ENCODE measurements around the gene ZNF503. TPM values are rescaled to one million over a fixed set of nuclear protein-coding genes. Genes with fewer than 3 reads are reported as not detected.
"Not testable (repeated sequence)": the region's sequence is repeated elsewhere in the genome, so short reads cannot be mapped to it uniquely, and the experiment has no call there.

Gene ZNF503
- total RNA-seq, 2 experiments from 2014 or later = 0.07 TPM; not detected in 1

DNA sequence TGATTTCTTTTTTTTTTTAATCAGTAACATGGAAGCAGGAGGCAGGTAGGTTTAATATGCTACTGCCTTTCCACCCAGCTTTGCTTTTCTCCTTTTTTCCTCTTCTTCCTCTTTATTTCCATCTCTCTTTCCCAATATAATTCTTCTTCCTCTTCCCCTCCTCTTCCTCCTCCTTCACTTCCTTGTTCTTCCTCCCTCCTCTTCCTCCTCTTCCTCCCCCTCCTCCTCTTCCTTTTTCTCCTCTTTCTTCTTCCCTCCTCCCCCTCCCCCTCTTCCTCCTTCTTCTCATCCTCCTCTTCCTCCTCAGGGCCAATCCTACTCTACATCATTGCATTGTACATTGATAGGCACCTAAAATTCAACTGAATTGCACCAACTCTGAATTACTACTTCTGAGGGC lies 11.4 kb downstream of the ZNF503 start:
- POLR2A ChIA-PET = no interaction called here
- no peak overlapping the region for H3K27ac Mint-ChIP-seq
- peaks cover 28% of the 10 kb centered on the region for H3K27me3 Mint-ChIP-seq
- H3K36me3 Mint-ChIP-seq (ENCODE audit: low read depth) = no peaks in the 10 kb centered on the region
- peaks cover 5% of the 10 kb centered on the region for H3K4me1 Mint-ChIP-seq
- CTCF ChIA-PET = no interaction called here
- H3K4me3 Mint-ChIP-seq = no peak overlapping the region
- H3K9me3 Mint-ChIP-seq = no peaks in the 10 kb centered on the region
- no peak for DNase-seq

DNA sequence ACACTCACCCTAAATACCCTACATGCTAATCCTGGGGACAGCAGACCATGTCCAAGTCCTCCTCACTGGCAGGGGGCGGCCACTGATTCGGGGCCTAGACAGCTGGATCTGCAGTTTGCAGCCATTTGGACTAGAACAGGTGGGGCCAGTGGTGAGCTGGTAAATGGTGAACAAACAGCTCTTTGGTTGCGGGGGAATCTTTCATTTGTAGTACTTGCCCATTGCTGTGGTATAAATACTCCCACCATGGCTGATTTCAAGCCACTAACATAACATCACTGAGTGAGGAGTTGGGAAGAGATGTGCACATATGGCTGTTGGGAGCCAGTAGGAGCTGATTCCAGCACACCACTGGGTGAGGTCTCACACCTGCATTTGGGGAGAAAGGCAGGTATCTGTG lies 13.5 kb downstream of the ZNF503 start:
- Mint-ChIP-seq H3K27me3 (peaks cover 11% of the 10 kb centered on the region), H3K4me3 (no peak overlapping the region), H3K36me3 (ENCODE audit: low read depth) (no peaks in the 10 kb centered on the region), H3K9me3 (no peaks in the 10 kb centered on the region), H3K27ac (no peak overlapping the region), H3K4me1 (no peaks in the 10 kb centered on the region)
- ChIA-PET POLR2A (no interaction called here), CTCF (no interaction called here)
- no peak for DNase-seq

DNA sequence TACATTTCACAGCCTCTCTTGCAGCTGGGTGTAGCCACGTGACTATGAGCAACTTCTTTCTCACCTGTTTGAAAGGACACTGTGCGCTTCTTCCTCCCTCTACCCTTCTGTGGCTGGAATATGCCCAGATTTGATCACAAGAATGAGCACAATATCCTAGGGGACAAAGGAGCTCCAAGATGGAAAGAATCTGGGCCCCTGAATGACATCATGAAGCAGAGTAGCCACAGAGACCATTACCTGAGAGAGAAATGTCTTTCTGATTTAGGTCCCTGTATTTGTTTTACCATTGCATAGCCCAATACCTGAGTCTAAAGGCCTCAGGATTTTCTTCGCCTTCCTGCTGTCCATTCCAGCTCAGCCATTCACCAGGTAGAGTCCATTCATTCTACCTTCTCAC lies 15.4 kb downstream of the ZNF503 start:
- ChIA-PET POLR2A (no interaction called here), CTCF (no interaction called here)
- H3K4me3 Mint-ChIP-seq = no peak overlapping the region
- H3K27me3 Mint-ChIP-seq = no peaks in the 10 kb centered on the region
- no peaks in the 10 kb centered on the region for H3K4me1 Mint-ChIP-seq
- no peak overlapping the region for H3K27ac Mint-ChIP-seq
- no peaks in the 10 kb centered on the region for H3K36me3 Mint-ChIP-seq (ENCODE audit: low read depth)
- DNase-seq = no peak
- no peaks in the 10 kb centered on the region for H3K9me3 Mint-ChIP-seq

DNA sequence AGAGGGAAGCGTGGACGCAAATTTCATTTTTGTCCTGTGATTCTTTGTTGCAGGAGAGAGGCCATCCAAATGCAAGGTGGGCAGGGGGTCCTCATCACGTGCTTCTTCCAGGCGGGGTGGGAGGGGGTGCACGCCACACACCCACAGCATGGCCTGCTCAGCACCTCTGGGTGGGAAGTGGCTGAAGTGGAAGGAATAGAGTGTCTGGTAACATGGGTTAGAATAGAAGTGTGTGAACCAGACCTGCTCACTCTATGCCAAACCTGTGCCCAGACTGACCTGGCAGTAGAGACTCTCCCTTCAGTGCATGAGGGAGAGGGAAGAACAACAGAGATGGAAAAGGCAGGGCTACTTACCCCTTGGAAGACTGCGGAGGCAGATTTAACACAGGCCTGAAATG lies 21.7 kb downstream of the ZNF503 start:
- CTCF ChIA-PET = no interaction called here
- DNase-seq = no peak

DNA sequence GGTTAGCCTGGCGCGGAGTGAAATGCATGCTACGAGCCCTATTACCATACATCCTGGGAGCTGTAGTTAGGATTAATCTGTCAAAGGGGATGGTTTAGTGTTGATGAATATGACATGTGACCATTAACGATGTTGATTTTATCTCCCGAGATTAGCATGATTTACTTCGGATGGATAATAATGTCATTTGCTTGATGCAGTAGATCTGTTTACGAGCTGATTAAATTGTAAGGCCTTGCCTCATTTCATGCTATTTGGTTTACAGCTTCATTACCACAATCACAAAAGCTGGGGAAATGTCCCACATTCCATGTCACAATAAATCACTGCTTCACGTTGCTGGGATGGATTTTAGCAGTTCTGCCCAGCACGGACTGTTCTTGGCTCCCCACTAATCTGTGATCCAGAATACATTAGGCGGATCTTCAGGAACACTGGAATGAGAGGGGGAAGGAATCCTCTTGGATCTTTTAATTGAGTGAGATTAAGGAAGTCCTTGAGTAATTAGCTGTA lies 22.3 kb downstream of the ZNF503 start:
- no peaks in the 10 kb centered on the region for H3K4me1 Mint-ChIP-seq
- H3K27me3 Mint-ChIP-seq = no peaks in the 10 kb centered on the region
- no peak overlapping the region for H3K27ac Mint-ChIP-seq
- no peak for DNase-seq
- no peak overlapping the region for H3K4me3 Mint-ChIP-seq
- ChIA-PET CTCF (no interaction called here), POLR2A (no interaction called here)
- H3K36me3 Mint-ChIP-seq (ENCODE audit: low read depth) = no peaks in the 10 kb centered on the region
- no peaks in the 10 kb centered on the region for H3K9me3 Mint-ChIP-seq

More for the DNA sequence above, 21.7 kb downstream of the ZNF503 start:
- no peaks in the 10 kb centered on the region for H3K4me1 Mint-ChIP-seq
- H3K27me3 Mint-ChIP-seq = no peaks in the 10 kb centered on the region
- POLR2A ChIA-PET = no interaction called here
- H3K36me3 Mint-ChIP-seq (ENCODE audit: low read depth) = no peaks in the 10 kb centered on the region
- H3K4me3 Mint-ChIP-seq = no peak overlapping the region
- H3K9me3 Mint-ChIP-seq = no peaks in the 10 kb centered on the region
- no peak overlapping the region for H3K27ac Mint-ChIP-seq

DNA sequence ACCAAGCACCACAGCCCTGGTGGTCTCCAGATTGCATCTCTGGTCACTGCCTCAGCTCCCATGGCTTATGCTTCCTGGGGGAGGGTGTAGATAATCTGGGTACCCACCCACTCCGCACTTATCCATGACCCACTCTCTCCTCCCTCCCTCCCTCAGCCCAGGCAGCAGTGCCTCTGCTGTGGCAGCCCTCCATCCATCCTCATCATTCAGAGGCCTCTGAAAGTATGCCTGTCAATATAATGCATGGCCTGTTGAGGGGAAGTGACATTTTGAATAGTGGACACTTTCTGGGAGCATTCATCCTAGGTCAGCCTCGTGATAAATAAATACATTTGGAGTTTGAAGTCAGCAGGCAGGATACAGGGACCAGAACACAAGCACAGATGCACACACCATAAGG lies 23.2 kb downstream of the ZNF503 start:
- Mint-ChIP-seq H3K36me3 (ENCODE audit: low read depth) (no peaks in the 10 kb centered on the region), H3K4me3 (no peak overlapping the region), H3K4me1 (no peaks in the 10 kb centered on the region), H3K27ac (no peak overlapping the region), H3K27me3 (no peaks in the 10 kb centered on the region), H3K9me3 (no peaks in the 10 kb centered on the region)
- no peak for DNase-seq
- CTCF ChIA-PET = no interaction called here
- POLR2A ChIA-PET = no interaction called here

DNA sequence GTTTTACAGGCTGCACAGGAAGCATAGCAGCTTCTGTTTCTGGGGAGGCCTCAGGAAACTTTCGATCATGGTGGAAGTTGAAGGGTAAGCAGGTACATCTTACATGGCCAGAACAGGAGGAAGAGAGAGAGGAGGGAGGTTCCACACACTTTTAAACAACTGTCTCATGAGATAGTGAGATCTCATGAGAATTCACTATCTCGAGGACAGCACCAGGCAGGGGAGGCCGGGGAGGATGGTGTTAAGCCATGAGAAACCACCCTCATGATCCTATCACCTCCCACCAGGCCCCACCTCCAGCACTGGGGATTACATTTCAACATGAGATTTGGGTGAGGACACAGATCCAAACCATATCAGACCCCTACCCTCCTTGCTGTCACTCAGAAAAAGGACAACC lies 23.7 kb downstream of the ZNF503 start:
- ChIA-PET CTCF (no interaction called here), POLR2A (no interaction called here)
- Mint-ChIP-seq H3K27me3 (no peaks in the 10 kb centered on the region), H3K4me3 (no peak overlapping the region), H3K4me1 (no peaks in the 10 kb centered on the region), H3K9me3 (no peaks in the 10 kb centered on the region), H3K36me3 (ENCODE audit: low read depth) (no peaks in the 10 kb centered on the region), H3K27ac (no peak overlapping the region)
- no peak for DNase-seq

DNA sequence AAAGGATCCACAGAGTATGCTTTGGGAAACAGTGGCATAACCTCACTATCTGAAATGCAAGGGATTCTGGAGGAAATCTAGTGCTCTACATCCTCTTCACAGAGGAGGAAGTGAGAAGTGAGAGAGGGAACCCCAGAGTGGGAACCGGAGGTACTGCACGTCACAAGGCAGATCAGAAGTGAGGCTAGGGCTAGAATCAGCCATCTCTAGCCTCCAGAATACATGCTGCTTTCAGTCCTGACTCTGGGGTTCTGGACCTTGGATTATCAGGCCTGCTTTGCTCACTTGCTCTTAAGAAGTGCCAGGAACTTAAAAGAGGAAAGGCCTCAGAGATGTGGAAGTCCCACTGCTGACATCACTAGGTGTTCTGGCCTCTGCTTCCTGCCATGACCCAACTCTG lies 25.7 kb downstream of the ZNF503 start:
- Mint-ChIP-seq H3K9me3 (no peaks in the 10 kb centered on the region), H3K27me3 (no peaks in the 10 kb centered on the region), H3K4me1 (no peaks in the 10 kb centered on the region), H3K36me3 (ENCODE audit: low read depth) (no peaks in the 10 kb centered on the region), H3K4me3 (no peak overlapping the region), H3K27ac (no peak overlapping the region)
- DNase-seq = no peak
- POLR2A ChIA-PET = no interaction called here
- CTCF ChIA-PET = interaction anchor here (0.6 kb wide), 1 partner anchor 88 kb away, joined by 3 read pairs; no protein-coding TSS in a partner anchor

DNA sequence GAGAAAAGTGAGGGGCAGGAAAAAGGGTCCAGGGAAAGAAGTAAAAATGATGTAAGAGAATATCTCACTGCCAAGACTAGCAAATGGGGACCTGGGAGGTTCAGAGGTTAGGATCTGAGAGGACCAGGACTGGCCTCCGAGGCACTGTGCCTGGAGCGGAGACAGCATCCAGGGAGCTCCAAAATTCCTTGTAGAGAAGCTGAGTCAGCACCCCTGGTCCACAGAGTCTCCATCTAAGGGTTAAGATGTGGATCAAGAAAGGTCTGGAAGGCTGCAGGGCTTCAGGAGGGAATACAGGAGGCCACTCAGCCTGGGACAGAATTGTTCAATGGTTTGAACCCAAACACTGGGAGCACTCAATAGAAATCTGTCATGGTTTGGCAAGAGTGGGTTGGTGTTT lies 30.6 kb downstream of the ZNF503 start:
- Mint-ChIP-seq H3K27me3 (peaks cover 3% of the 10 kb centered on the region), H3K4me3 (no peak overlapping the region), H3K9me3 (peaks cover 10% of the 10 kb centered on the region), H3K36me3 (ENCODE audit: low read depth) (no peaks in the 10 kb centered on the region), H3K4me1 (no peaks in the 10 kb centered on the region), H3K27ac (no peak overlapping the region)
- ChIA-PET CTCF (no interaction called here), POLR2A (no interaction called here)
- DNase-seq = no peak

DNA sequence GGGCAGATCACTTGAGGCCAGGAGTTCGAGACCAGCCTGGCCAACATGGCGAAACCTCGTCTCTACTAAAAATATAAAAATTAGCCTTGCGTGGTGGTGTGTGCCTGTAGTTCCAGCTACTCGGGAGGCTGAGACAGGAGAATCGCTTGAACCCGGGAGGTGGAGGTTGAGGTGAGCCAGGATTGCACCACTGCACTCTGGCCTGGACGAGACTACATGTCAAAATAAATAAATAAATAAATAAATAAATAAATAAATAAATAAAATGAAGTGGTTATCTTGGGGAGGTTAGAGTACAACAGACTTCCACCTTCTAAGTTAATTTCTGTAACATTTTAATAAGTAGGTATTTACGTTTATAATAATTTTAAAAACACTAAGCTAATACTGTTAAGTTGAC lies 31.7 kb downstream of the ZNF503 start:
- peaks cover 10% of the 10 kb centered on the region for H3K9me3 Mint-ChIP-seq
- H3K27me3 Mint-ChIP-seq; DNase-seq; H3K36me3 Mint-ChIP-seq (ENCODE audit: low read depth); CTCF ChIA-PET; POLR2A ChIA-PET; H3K4me1 Mint-ChIP-seq; H3K27ac Mint-ChIP-seq; H3K4me3 Mint-ChIP-seq: not testable (repeated sequence)

DNA sequence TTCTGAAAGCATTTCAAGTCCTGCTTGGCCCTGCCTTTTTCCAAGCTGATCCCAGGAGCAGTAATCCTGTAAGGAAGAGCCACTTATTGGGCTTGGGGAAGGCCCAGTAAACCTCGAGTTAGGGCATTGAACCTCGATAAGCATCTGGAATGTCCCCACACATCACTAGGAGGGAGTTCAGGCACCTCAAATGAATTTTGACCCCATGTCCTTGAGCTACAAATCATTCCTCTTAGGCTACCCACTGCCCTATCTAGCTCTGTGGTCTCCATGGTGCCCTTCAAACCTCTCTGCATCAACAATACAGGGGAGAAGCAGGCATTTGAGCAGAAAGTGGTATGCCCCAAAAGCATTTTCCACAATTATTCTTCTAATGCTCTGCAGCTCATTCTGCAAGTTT lies 33.7 kb downstream of the ZNF503 start:
- H3K36me3 Mint-ChIP-seq (ENCODE audit: low read depth) = no peaks in the 10 kb centered on the region
- peaks cover 3% of the 10 kb centered on the region for H3K27me3 Mint-ChIP-seq
- peaks cover 10% of the 10 kb centered on the region for H3K9me3 Mint-ChIP-seq
- H3K4me1 Mint-ChIP-seq = no peaks in the 10 kb centered on the region
- no peak for DNase-seq
- POLR2A ChIA-PET = no interaction called here
- no peak overlapping the region for H3K4me3 Mint-ChIP-seq
- CTCF ChIA-PET = no interaction called here
- no peak overlapping the region for H3K27ac Mint-ChIP-seq

DNA sequence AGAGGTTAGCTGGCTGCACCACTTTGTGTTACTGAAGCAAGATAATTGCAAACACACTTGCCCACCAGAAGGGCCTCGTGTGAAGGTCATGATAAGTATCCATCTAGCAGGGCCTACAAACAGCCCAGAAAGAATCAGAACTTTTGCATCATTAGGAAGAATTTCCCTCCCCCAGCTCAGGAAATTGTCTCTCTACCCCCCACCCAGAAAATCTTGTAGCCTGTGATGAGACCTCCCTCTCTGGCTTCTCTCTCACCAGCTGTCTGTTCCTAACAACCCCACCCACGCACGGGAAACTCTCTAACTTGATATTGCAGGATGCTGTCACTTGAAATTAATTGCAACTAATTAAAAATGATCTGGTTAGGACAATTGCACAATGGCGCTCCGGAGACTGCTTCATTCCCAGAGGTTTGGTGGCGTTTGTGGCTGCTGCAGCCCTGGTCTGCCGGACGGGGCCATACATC lies 34.5 kb downstream of the ZNF503 start:
- no peak overlapping the region for H3K27ac Mint-ChIP-seq
- DNase-seq = no peak
- H3K27me3 Mint-ChIP-seq = peaks cover 3% of the 10 kb centered on the region
- no peak overlapping the region for H3K4me3 Mint-ChIP-seq
- peaks cover 10% of the 10 kb centered on the region for H3K9me3 Mint-ChIP-seq
- no peaks in the 10 kb centered on the region for H3K4me1 Mint-ChIP-seq
- no peaks in the 10 kb centered on the region for H3K36me3 Mint-ChIP-seq (ENCODE audit: low read depth)
- POLR2A ChIA-PET = no interaction called here
- CTCF ChIA-PET = interaction anchor here (0.7 kb wide), 1 partner anchor 10 kb away, joined by 3 read pairs; no protein-coding TSS in a partner anchor

DNA sequence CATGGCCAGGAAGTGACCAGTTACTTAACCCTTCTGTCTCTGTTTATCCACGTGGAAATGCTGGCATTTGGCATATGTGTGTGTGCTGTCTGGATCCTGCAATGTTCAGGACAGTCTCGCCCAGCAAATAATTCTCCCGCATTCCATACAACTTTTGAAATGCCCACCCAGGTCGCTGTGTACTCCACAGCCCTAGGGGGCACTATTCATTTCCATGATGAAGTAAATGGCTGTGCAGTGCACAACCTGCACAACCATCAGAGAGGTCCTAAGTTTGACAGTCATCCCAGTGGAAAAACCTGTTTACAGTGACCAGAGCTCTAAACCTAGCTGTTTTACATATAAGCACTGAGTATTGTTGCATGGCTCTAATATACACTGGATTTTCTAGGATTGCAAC lies 38.1 kb downstream of the ZNF503 start:
- no peaks in the 10 kb centered on the region for H3K36me3 Mint-ChIP-seq (ENCODE audit: low read depth)
- no peaks in the 10 kb centered on the region for H3K4me1 Mint-ChIP-seq
- ChIA-PET CTCF (no interaction called here), POLR2A (no interaction called here)
- H3K4me3 Mint-ChIP-seq = no peak overlapping the region
- no peaks in the 10 kb centered on the region for H3K27me3 Mint-ChIP-seq
- no peak for DNase-seq
- no peak overlapping the region for H3K27ac Mint-ChIP-seq
- no peaks in the 10 kb centered on the region for H3K9me3 Mint-ChIP-seq

DNA sequence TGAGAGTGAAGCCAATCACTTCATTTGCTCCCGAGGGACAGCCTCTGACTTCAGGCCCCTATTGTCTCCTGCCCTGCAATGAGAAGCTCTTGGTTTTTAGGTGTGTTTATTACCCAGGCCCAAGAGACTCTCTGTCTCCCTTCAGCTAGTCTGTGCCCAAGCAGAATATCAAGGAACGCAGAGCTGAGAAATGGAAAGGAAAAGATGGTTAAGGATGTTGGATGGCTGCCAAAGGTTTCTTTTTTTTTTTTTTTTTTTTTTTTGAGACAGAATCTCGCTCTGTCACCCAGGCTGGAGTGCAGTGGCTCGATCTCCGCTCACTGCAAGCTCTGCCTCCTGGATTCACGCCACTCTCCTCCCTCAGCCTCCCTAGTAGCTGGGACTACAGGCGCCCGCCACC lies 41.7 kb downstream of the ZNF503 start:
- CTCF ChIA-PET; POLR2A ChIA-PET; H3K4me1 Mint-ChIP-seq; H3K27me3 Mint-ChIP-seq; DNase-seq; H3K4me3 Mint-ChIP-seq; H3K36me3 Mint-ChIP-seq (ENCODE audit: low read depth); H3K27ac Mint-ChIP-seq; H3K9me3 Mint-ChIP-seq: not testable (repeated sequence)

Data from activated CD4-positive, alpha-beta T cell treated with anti-CD3 and anti-CD28 coated beads, Interleukin-2, amount 10 ng/mL, durations not matched to agents 7 days and 5 days (primary cell).